PC-9 (cell line): Measurements from ENCODE around the gene AIFM2. TPM values are rescaled to one million over a fixed set of nuclear protein-coding genes. Genes with fewer than 3 reads are reported as not detected.

Source experiments
- BruUV-seq: library from RNA; stranded (reverse); fragments of 400-500 nt; replicated peaks from 2 replicates; lab custom pipeline; 2021; lab: Mats Ljungman, UMichigan
- CTCF ChIA-PET: fragments of 300-600 bp; sonication (Branson Sonifier 250); formaldehyde crosslinking; loops from one replicate; lab custom pipeline; 2022; ENCODE audit warnings: antibody characterized with exemption; lab: Charles Lee
- POLR2A ChIA-PET: fragments of 300-600 bp; sonication (Branson Sonifier 250); formaldehyde crosslinking; loops from one replicate; lab custom pipeline; 2022; ENCODE audit warnings: antibody characterized with exemption; ENCODE audit not compliant: unreplicated experiment; lab: Charles Lee
- DNase-seq, 2 experiments: peaks; one replicate each; pipeline versions ENCODE4 v3.0.0 to v3.0.0-alpha.2; 2015 to 2022; ENCODE audit warnings: mixed read lengths in 1 of 2
- H2AFZ ChIP-seq: fragments of 200-600 bp; sonication (generic); 2 replicates; pipeline ENCODE4 v1.8.1; 2017; ENCODE audit warnings: antibody characterized with exemption
- H3F3A ChIP-seq: fragments of 200-600 bp; sonication (generic); 2 replicates; pipeline ENCODE4 v1.8.1; 2017; ENCODE audit warnings: antibody characterized with exemption, mild to moderate bottlenecking, low read depth; ENCODE audit not compliant: insufficient read depth
- H3K27ac ChIP-seq: fragments of 200-600 bp; sonication (generic); 2 replicates; pipeline ENCODE4 v1.6.1; 2016; ENCODE audit warnings: mixed run types
- H3K27me3 ChIP-seq: fragments of 200-600 bp; sonication (generic); 2 replicates; pipeline ENCODE4 v1.6.1; 2016; ENCODE audit warnings: low read depth, mixed run types; ENCODE audit not compliant: insufficient read depth
- H3K36me3 ChIP-seq: fragments of 200-600 bp; sonication (generic); 2 replicates; pipeline ENCODE4 v1.6.1; 2016; ENCODE audit warnings: low read depth, mixed run types
- H3K4me1 ChIP-seq: fragments of 200-600 bp; sonication (generic); replicated peaks from 2 replicates; pipeline ENCODE4 v1.6.1; 2016; ENCODE audit warnings: mixed run types; ENCODE audit not compliant: insufficient read depth
- H3K4me2 ChIP-seq: fragments of 200-600 bp; sonication (generic); 2 replicates; pipeline ENCODE4 v1.6.1; 2017; ENCODE audit warnings: mixed run types
- H3K4me3 ChIP-seq: fragments of 200-600 bp; sonication (generic); 2 replicates; pipeline ENCODE4 v1.6.1; 2016; ENCODE audit warnings: mixed run types
- H3K79me2 ChIP-seq: fragments of 200-600 bp; sonication (generic); 2 replicates; pipeline ENCODE4 v1.6.1; 2017; ENCODE audit warnings: low read depth, mixed run types
- H3K9me2 ChIP-seq: fragments of 200-600 bp; sonication (generic); 2 replicates; pipeline ENCODE4 v1.8.1; 2017; ENCODE audit warnings: mild to moderate bottlenecking; ENCODE audit not compliant: insufficient read depth
- H3K9me3 ChIP-seq: fragments of 200-600 bp; sonication (generic); 2 replicates; pipeline ENCODE4 v1.8.1; 2016; ENCODE audit warnings: low read depth; ENCODE audit not compliant: insufficient read depth
- H4K20me1 ChIP-seq: fragments of 200-600 bp; sonication (generic); 2 replicates; pipeline ENCODE4 v1.8.1; 2017; ENCODE audit not compliant: insufficient read depth
- EZH2 ChIP-seq: fragments of 200-600 bp; sonication (generic); IDR thresholded peaks from 2 replicates; pipeline ENCODE4 v1.8.0; 2017; ENCODE audit warnings: antibody characterized with exemption, low read depth
- intact Hi-C: fragments of 100-400 bp; cut with micrococcal nuclease; formaldehyde crosslinking; loops from one replicate; pipeline ENCODE4 v1.10.0; 2022; ENCODE audit not compliant: unreplicated experiment
- total RNA-seq: library from RNA; stranded (reverse); gene quantifications from 2 replicates; pipeline ENCODE4 v1.2.3, GENCODE V29; 2021
- TF ChIP-seq, protein P1 (sequence below): fragments of 200-600 bp; sonication (generic); conservative IDR thresholded peaks from 2 replicates; pipeline ENCODE4 v1.6.1; 2017; ENCODE audit warnings: mixed run types, antibody characterized with exemption, mild to moderate bottlenecking, moderate library complexity

Gene AIFM2
- total RNA-seq, 1 experiment from 2014 or later = 47.0 TPM

GRCh38 chr10:70166394-70166793 is 33.8 kb upstream of the AIFM2 start:
- POLR2A ChIA-PET = no interaction called here
- TF ChIP-seq EZH2 = no peak
- Histone ChIP-seq H3K79me2 (peaks cover 94% of the 10 kb centered on the region), H4K20me1 (peaks cover 78% of the 10 kb centered on the region), H3K4me1 (peaks cover 23% of the 10 kb centered on the region), H3K36me3 (peaks cover 40% of the 10 kb centered on the region), H3F3A (peaks cover 3% of the 10 kb centered on the region; the same call in 1 of the 2 replicates), H2AFZ (no peak overlapping the region), H3K27ac (no peak overlapping the region), H3K27me3 (no peaks in the 10 kb centered on the region), H3K9me2 (no peaks in the 10 kb centered on the region), H3K9me3 (no peaks in the 10 kb centered on the region), H3K4me2 (no peak overlapping the region), H3K4me3 (no peak overlapping the region)
- DNase-seq = no peak
- CTCF ChIA-PET = interaction anchor here (0.6 kb wide), 1 partner anchor 57 kb away, joined by 4 read pairs; no protein-coding TSS in a partner anchor
- intact Hi-C loops = loop anchor here (5.0 kb wide), 1 partner anchor 36 kb away; no protein-coding TSS in a partner anchor
- BruUV-seq = no TSS peak

DNA sequence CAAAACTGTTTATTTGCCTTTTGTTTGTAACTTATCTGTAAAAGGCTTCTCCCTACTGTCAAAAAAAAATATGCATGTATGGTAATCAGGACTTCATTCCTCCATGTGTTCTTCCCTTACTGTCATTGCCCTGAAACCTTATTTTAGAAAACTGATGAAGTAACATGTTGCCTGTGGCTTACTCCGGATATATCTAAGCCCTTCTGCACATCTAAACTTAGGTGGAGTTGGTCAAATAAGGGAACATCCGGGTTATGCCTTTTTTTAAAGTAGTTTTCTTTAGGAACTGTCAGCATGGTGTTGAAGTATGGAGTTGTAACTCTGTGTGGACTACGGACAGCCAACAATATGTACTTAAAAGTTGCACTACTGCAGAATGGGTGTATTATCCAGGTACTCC is 31.5 kb upstream of the AIFM2 start:
- Histone ChIP-seq H3K79me2 (peaks cover 93% of the 10 kb centered on the region), H3K4me3 (no peak overlapping the region), H3F3A (peaks cover 4% of the 10 kb centered on the region; the same call in 1 of the 2 replicates), H4K20me1 (peaks cover 78% of the 10 kb centered on the region), H2AFZ (no peak overlapping the region), H3K36me3 (peaks cover 59% of the 10 kb centered on the region), H3K9me3 (no peaks in the 10 kb centered on the region), H3K9me2 (no peaks in the 10 kb centered on the region), H3K27me3 (no peaks in the 10 kb centered on the region), H3K27ac (no peak overlapping the region), H3K4me2 (no peak overlapping the region), H3K4me1 (peaks cover 15% of the 10 kb centered on the region)
- CTCF ChIA-PET = no interaction called here
- intact Hi-C loops = no loop called here
- no peak for TF ChIP-seq EZH2
- TF ChIP-seq, protein P1, sequence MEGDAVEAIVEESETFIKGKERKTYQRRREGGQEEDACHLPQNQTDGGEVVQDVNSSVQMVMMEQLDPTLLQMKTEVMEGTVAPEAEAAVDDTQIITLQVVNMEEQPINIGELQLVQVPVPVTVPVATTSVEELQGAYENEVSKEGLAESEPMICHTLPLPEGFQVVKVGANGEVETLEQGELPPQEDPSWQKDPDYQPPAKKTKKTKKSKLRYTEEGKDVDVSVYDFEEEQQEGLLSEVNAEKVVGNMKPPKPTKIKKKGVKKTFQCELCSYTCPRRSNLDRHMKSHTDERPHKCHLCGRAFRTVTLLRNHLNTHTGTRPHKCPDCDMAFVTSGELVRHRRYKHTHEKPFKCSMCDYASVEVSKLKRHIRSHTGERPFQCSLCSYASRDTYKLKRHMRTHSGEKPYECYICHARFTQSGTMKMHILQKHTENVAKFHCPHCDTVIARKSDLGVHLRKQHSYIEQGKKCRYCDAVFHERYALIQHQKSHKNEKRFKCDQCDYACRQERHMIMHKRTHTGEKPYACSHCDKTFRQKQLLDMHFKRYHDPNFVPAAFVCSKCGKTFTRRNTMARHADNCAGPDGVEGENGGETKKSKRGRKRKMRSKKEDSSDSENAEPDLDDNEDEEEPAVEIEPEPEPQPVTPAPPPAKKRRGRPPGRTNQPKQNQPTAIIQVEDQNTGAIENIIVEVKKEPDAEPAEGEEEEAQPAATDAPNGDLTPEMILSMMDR = no peak
- DNase-seq = no peak
- no TSS peak for BruUV-seq
- POLR2A ChIA-PET = no interaction called here

DNA sequence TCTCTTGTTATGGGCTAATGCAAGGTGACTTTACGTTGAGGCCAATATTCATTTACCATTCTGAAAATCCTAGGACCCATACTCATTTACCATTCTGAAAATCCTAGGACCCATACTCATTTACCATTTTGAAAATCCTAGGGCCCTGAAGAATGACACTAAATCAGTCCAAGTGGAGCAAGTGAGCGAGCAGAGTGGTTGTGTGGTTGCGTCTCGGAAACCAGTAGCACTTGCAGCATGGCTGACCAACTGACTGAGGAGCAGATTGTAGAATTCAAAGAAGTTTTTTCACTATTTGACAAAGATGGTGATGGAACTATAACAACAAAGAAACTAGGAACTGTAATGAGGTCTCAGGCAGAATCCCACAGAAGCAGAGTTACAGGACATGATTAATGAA is 30.8 kb upstream of the AIFM2 start:
- H3K79me2 ChIP-seq = peaks cover 86% of the 10 kb centered on the region
- H3K9me3 ChIP-seq = no peaks in the 10 kb centered on the region
- CTCF ChIA-PET = no interaction called here
- TF ChIP-seq, protein P1 = no peak
- TF ChIP-seq EZH2 = no peak
- POLR2A ChIA-PET = no interaction called here
- no TSS peak for BruUV-seq
- intact Hi-C loops = no loop called here
- no peak overlapping the region for H2AFZ ChIP-seq
- H3F3A ChIP-seq = peaks cover 5% of the 10 kb centered on the region; the same call in 1 of the 2 replicates
- no peak for DNase-seq
- no peak overlapping the region for H3K4me2 ChIP-seq
- H4K20me1 ChIP-seq = peaks cover 71% of the 10 kb centered on the region
- no peaks in the 10 kb centered on the region for H3K27me3 ChIP-seq
- H3K36me3 ChIP-seq = peaks cover 60% of the 10 kb centered on the region
- H3K9me2 ChIP-seq = no peaks in the 10 kb centered on the region
- peaks cover 8% of the 10 kb centered on the region for H3K4me1 ChIP-seq
- no peak overlapping the region for H3K4me3 ChIP-seq
- H3K27ac ChIP-seq = no peak overlapping the region

DNA sequence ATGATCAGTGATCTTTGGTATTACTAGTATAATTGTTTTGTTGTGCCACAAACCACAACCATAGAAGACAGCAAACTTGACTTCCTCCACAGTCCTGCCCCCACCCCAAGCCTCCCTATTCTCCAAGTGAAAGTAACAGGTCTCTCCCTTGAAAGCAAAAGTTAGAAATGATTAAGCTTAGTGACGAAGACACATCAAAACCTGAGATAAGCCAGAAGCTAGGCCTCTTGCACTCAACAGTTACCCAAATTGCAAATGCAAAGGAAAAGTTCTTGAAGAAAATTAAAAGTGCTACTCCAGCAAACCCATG is 30.2 kb upstream of the AIFM2 start:
- ChIA-PET CTCF (no interaction called here), POLR2A (no interaction called here)
- Histone ChIP-seq H3K4me1 (peaks cover 3% of the 10 kb centered on the region; the same call in 1 of the 2 replicates), H3F3A (peaks cover 10% of the 10 kb centered on the region; the same call in 1 of the 2 replicates), H2AFZ (no peak overlapping the region), H3K9me3 (no peaks in the 10 kb centered on the region), H3K4me3 (no peak overlapping the region), H4K20me1 (peaks cover 70% of the 10 kb centered on the region), H3K4me2 (no peak overlapping the region), H3K36me3 (peaks cover 62% of the 10 kb centered on the region), H3K27ac (no peak overlapping the region), H3K9me2 (no peaks in the 10 kb centered on the region), H3K27me3 (no peaks in the 10 kb centered on the region), H3K79me2 (peaks cover 79% of the 10 kb centered on the region)
- no peak for DNase-seq
- TF ChIP-seq, protein P1 = no peak
- no peak for TF ChIP-seq EZH2
- intact Hi-C loops = no loop called here
- no TSS peak for BruUV-seq
